ENCODE measurements around the gene HRH1. TPM values are rescaled to one million over a fixed set of nuclear protein-coding genes. Genes with fewer than 3 reads are reported as not detected.

The HRH1 gene
- total RNA-seq, 1 experiment from 2014 or later, result 11.0 TPM

DNA sequence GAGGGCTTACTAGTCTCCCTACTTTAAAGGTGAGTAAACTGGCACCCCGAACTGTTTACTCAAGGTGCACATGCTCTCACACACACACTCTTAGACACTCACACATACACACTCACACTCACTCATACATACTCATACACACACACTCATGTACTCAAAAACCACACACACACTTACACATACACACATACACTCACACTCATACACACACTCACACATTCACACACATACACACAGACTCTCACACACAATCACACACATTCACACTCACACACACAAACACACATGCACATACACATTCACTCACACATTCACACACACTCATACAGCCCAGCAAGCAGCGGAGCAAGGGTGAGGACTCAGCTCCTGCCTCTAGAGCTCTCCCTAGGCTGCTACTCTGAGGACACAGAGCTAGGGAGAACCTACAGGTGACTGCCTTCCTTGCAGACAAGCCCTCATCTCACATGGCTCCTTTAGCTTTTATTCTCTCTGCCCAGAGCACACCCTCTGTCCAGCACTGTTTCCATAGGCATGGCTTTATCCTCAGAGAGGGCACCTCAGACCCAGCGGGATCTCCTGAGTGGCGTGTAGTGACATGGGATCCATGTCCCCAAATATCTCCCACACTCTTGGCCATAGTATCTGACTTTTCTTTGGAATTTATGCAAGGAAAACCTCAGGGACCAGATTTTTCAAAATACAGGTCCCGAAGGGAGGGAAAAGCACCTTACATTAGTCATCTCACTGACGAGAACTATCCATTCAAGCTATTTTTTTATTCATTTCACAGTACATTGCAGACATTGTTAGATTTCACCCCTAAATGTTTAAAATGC is 91.8 kb downstream of the HRH1 start:
- Mint-ChIP-seq H3K4me1 (ENCODE audit: insufficient read depth, unreplicated experiment) (peaks cover 4% of the 10 kb centered on the region), H3K27ac (ENCODE audit: low read depth, unreplicated experiment) (no peak overlapping the region)
- POLR2A ChIA-PET, result interaction anchor here (0.7 to 1.8 kb wide), 6 partner anchors 10 to 981 kb away, joined by 3 to 9 read pairs (median 5); partner anchors contain the start of gene ATG7

DNA sequence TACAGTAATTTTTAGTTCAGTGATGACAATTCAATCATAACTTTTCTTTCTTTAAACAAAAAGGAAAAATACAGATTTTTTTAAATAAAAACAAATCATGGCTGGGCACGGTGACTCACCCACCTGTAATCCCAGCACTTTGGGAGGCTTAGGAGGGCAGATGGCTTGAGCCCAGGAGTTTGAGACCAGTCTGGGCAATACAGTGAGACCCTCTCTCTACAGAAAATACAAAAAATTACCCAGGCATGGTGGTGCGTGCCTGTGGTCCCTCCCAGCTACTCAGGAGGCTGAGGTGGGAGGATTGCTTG is 92.3 kb downstream of the HRH1 start:
- ChIA-PET CTCF (interaction anchor here (0.6 to 2.6 kb wide), 5 partner anchors 9 to 296 kb away, joined by 3 to 15 read pairs (median 3); no protein-coding TSS in a partner anchor), POLR2A (interaction anchor here (0.7 to 1.8 kb wide), 6 partner anchors 10 to 980 kb away, joined by 3 to 9 read pairs (median 5); partner anchors contain the start of gene ATG7)
- peaks cover 4% of the 10 kb centered on the region for H3K4me1 Mint-ChIP-seq (ENCODE audit: insufficient read depth, unreplicated experiment)
- H3K27ac Mint-ChIP-seq (ENCODE audit: low read depth, unreplicated experiment), result no peak overlapping the region
- TF ChIP-seq, protein P1, sequence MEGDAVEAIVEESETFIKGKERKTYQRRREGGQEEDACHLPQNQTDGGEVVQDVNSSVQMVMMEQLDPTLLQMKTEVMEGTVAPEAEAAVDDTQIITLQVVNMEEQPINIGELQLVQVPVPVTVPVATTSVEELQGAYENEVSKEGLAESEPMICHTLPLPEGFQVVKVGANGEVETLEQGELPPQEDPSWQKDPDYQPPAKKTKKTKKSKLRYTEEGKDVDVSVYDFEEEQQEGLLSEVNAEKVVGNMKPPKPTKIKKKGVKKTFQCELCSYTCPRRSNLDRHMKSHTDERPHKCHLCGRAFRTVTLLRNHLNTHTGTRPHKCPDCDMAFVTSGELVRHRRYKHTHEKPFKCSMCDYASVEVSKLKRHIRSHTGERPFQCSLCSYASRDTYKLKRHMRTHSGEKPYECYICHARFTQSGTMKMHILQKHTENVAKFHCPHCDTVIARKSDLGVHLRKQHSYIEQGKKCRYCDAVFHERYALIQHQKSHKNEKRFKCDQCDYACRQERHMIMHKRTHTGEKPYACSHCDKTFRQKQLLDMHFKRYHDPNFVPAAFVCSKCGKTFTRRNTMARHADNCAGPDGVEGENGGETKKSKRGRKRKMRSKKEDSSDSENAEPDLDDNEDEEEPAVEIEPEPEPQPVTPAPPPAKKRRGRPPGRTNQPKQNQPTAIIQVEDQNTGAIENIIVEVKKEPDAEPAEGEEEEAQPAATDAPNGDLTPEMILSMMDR (IDR thresholded peaks at IDR 0.05; ENCODE audit: unreplicated experiment), result no peak
- H3K36me3 Mint-ChIP-seq (ENCODE audit: insufficient read depth, unreplicated experiment), result no peaks in the 10 kb centered on the region
- no peaks in the 10 kb centered on the region for H3K9me3 Mint-ChIP-seq (ENCODE audit: unreplicated experiment)
- H3K4me3 Mint-ChIP-seq (ENCODE audit: unreplicated experiment), result no peak overlapping the region
- no peaks in the 10 kb centered on the region for H3K27me3 Mint-ChIP-seq (ENCODE audit: insufficient read depth, unreplicated experiment)
- intact Hi-C loops (cut with micrococcal nuclease), result no loop called here
- peak; percentile 27 for DNase-seq (ENCODE audit: unreplicated experiment)
- BruUV-seq (replicated peaks), result no TSS peak

More for the DNA sequence above, 91.8 kb downstream of the HRH1 start:
- TF ChIP-seq, protein P1 (IDR thresholded peaks at IDR 0.05; ENCODE audit: unreplicated experiment), result no peak
- Mint-ChIP-seq H3K4me3 (ENCODE audit: unreplicated experiment) (no peak overlapping the region), H3K36me3 (ENCODE audit: insufficient read depth, unreplicated experiment) (no peaks in the 10 kb centered on the region), H3K9me3 (ENCODE audit: unreplicated experiment) (no peaks in the 10 kb centered on the region), H3K27me3 (ENCODE audit: insufficient read depth, unreplicated experiment) (no peaks in the 10 kb centered on the region)
- DNase-seq (ENCODE audit: unreplicated experiment), result peak; percentile 24
- intact Hi-C loops (cut with micrococcal nuclease), result no loop called here
- BruUV-seq (replicated peaks), result no TSS peak
- CTCF ChIA-PET, result interaction anchor here (0.7 to 2.0 kb wide), 6 partner anchors 10 to 295 kb away, joined by 3 to 9 read pairs (median 3); no protein-coding TSS in a partner anchor

DNA sequence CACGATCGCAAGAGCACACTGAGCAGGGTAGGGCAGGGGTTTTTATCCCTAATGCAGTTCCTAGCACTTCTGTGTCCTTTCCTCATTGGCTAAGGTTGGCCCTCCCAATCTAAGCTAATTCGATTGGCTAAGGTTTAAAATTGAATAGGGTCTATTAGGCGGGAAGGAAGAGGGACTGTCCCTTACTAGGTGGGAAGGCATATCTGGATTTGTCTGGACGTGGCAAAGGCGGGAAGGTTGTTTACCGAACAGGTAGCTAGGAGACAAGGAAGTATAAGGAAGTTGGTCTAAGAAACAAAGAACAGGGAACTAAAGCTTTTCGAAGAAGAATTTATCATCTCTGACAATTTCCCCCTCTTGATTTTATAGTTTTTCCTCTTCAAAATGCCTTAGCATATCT is 93.1 kb downstream of the HRH1 start:
- Mint-ChIP-seq H3K27ac (ENCODE audit: low read depth, unreplicated experiment) (no peak overlapping the region), H3K36me3 (ENCODE audit: insufficient read depth, unreplicated experiment) (no peaks in the 10 kb centered on the region), H3K9me3 (ENCODE audit: unreplicated experiment) (no peaks in the 10 kb centered on the region), H3K4me3 (ENCODE audit: unreplicated experiment) (no peak overlapping the region), H3K4me1 (ENCODE audit: insufficient read depth, unreplicated experiment) (peaks cover 4% of the 10 kb centered on the region), H3K27me3 (ENCODE audit: insufficient read depth, unreplicated experiment) (no peaks in the 10 kb centered on the region)
- BruUV-seq (replicated peaks), result no TSS peak
- TF ChIP-seq, protein P1 (IDR thresholded peaks at IDR 0.05; ENCODE audit: unreplicated experiment), result no peak
- ChIA-PET CTCF (interaction anchor here (0.6 to 2.6 kb wide), 3 partner anchors 8 to 18 kb away, joined by 3 to 15 read pairs (median 3); no protein-coding TSS in a partner anchor), POLR2A (interaction anchor here (0.6 to 1.4 kb wide), 3 partner anchors 14 to 41 kb away, joined by 3 to 6 read pairs (median 4); no protein-coding TSS in a partner anchor)
- intact Hi-C loops (cut with micrococcal nuclease), result no loop called here
- DNase-seq (ENCODE audit: unreplicated experiment), result no peak

DNA sequence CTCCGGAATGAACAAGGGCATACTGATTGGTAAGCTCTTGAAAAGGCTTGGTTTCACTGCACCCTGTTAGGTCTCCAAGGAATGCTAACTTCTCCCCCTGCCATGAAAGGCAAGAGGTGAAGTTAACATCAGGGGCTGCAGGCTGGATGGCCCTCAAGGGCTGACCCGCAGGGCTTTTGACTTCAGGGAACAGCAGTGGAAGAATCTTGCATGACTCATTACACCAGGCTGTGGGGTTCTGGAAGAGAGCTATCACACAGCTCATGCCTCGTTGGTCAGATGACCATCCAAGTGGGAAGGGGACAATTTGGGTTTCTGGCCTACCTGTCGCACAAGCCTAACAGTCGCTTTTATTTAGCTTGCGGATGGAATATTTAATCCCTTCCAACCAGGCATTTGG is 94.3 kb downstream of the HRH1 start:
- TF ChIP-seq, protein P1 (IDR thresholded peaks at IDR 0.05; ENCODE audit: unreplicated experiment), result no peak
- intact Hi-C loops (cut with micrococcal nuclease), result no loop called here
- no peaks in the 10 kb centered on the region for H3K27me3 Mint-ChIP-seq (ENCODE audit: insufficient read depth, unreplicated experiment)
- no peaks in the 10 kb centered on the region for H3K9me3 Mint-ChIP-seq (ENCODE audit: unreplicated experiment)
- no peaks in the 10 kb centered on the region for H3K36me3 Mint-ChIP-seq (ENCODE audit: insufficient read depth, unreplicated experiment)
- H3K27ac Mint-ChIP-seq (ENCODE audit: low read depth, unreplicated experiment), result no peak overlapping the region
- DNase-seq (ENCODE audit: unreplicated experiment), result no peak
- H3K4me1 Mint-ChIP-seq (ENCODE audit: insufficient read depth, unreplicated experiment), result peaks cover 4% of the 10 kb centered on the region
- no peak overlapping the region for H3K4me3 Mint-ChIP-seq (ENCODE audit: unreplicated experiment)
- ChIA-PET CTCF (interaction anchor here (0.5 to 2.6 kb wide), 6 partner anchors 12 to 1394 kb away, joined by 3 to 15 read pairs (median 3); no protein-coding TSS in a partner anchor), POLR2A (interaction anchor here (0.6 to 1.4 kb wide), 2 partner anchors 23 to 40 kb away, joined by 3 to 4 read pairs; partner anchors contain the start of gene ATG7)
- no TSS peak for BruUV-seq (replicated peaks)

All from MCF 10A (cell line).